Neural cell (in vitro differentiated cells): ENCODE measurements around the gene PACS1.

Experiments used
- CTCF ChIP-seq: fragments of 450-650 bp; IDR thresholded peaks from 2 replicates; pipeline ENCODE4 v1.5.1; 2014; ENCODE audit warnings: antibody characterized with exemption, mild to moderate bottlenecking, moderate library complexity; ENCODE audit not compliant: poor library complexity, severe bottlenecking
- EP300 ChIP-seq: fragments of 450-650 bp; conservative IDR thresholded peaks from 2 replicates; pipeline ENCODE4 v1.6.1; 2014; ENCODE audit warnings: antibody characterized with exemption, mild to moderate bottlenecking, moderate library complexity; ENCODE audit not compliant: poor library complexity, severe bottlenecking
- EZH2 ChIP-seq: fragments of 200-600, 300-800 bp; shearing (Covaris generic), sonication (generic); IDR thresholded peaks from 2 replicates; pipeline ENCODE4 v1.6.1; 2014; ENCODE audit warnings: antibody characterized with exemption, low read length, borderline replicate concordance, mild to moderate bottlenecking; ENCODE audit not compliant: insufficient read depth, poor library complexity, severe bottlenecking
- POLR2AphosphoS5 ChIP-seq: IDR thresholded peaks from 2 replicates; pipeline ENCODE4 v1.6.1; 2012
- RAD21 ChIP-seq: fragments of 450-650 bp; conservative IDR thresholded peaks from 2 replicates; pipeline ENCODE4 v1.6.1; 2014; ENCODE audit warnings: antibody characterized with exemption, mild to moderate bottlenecking, moderate library complexity

GRCh38 chr11:66036334-66036710 lies 33.8 kb upstream of the PACS1 start:
- no peak for TF ChIP-seq RAD21
- no peak for TF ChIP-seq POLR2AphosphoS5
- TF ChIP-seq CTCF, result no peak
- TF ChIP-seq EZH2, result no peak
- no peak for TF ChIP-seq EP300
